Stimulated activated CD8-positive, alpha-beta memory T cell treated with anti-CD3 and anti-CD28 coated beads, Interleukin-4, amount 100 ng/mL, for 24 hours (primary cell): Measurements from ENCODE around the gene PLA1A.
A peak's percentile ranks its signal among the peaks of the same experiment; 100 is the strongest.
"Not testable (repeated sequence)": the region's sequence is repeated elsewhere in the genome, so short reads cannot be mapped to it uniquely, and the experiment has no call there.

Experiments
- DNase-seq: peaks from one replicate; pipeline ENCODE4 v3.0.0-alpha.2; 2020; ENCODE audit warnings: low read depth

Gene PLA1A

GRCh38 chr3:119579366-119580066, 18.2 kb upstream of the PLA1A start, which contains the start of gene ADPRH:
Gene ADPRH (plus strand): TSS chr3:119579492. CDS start chr3:119582170, 2,678 bp downstream.
- peak; percentile 39 for DNase-seq

- DNase-seq: no peak
Observed at GRCh38 chr3:119580067-119580760, 17.5 kb upstream of the PLA1A start.

- no peak for DNase-seq
Observed at GRCh38 chr3:119582178-119582577, 15.5 kb upstream of the PLA1A start.

- DNase-seq: no peak
Observed at GRCh38 chr3:119585208-119585607, 12.5 kb upstream of the PLA1A start.

GRCh38 chr3:119585856-119586570, 11.7 kb upstream of the PLA1A start:
- DNase-seq: no peak

- DNase-seq: no peak
Observed at GRCh38 chr3:119586733-119587172, 10.9 kb upstream of the PLA1A start.

GRCh38 chr3:119588112-119588511, 9.6 kb upstream of the PLA1A start:
- DNase-seq: no peak

- no peak for DNase-seq
Observed at GRCh38 chr3:119589102-119589773, 8.4 kb upstream of the PLA1A start.

- DNase-seq: no peak
Observed at GRCh38 chr3:119590706-119591105, 7.0 kb upstream of the PLA1A start.

- DNase-seq: no peak
Observed at GRCh38 chr3:119592861-119593260, 4.8 kb upstream of the PLA1A start.

GRCh38 chr3:119594066-119594465, 3.6 kb upstream of the PLA1A start:
- no peak for DNase-seq

- DNase-seq: not testable (repeated sequence)
Observed at GRCh38 chr3:119594929-119595328, 2.8 kb upstream of the PLA1A start.

GRCh38 chr3:119595639-119596334, 1.9 kb upstream of the PLA1A start:
- DNase-seq: no peak

GRCh38 chr3:119596398-119596797, 1.3 kb upstream of the PLA1A start:
- no peak for DNase-seq

- DNase-seq: no peak
Observed at GRCh38 chr3:119598410-119599098, 869 bp downstream of the PLA1A start.

- DNase-seq: no peak
Observed at GRCh38 chr3:119599558-119600174, 2.0 kb downstream of the PLA1A start.

GRCh38 chr3:119600732-119601131, 3.0 kb downstream of the PLA1A start:
- no peak for DNase-seq

GRCh38 chr3:119601154-119601553, 3.5 kb downstream of the PLA1A start:
- no peak for DNase-seq

GRCh38 chr3:119602676-119603075, 5.0 kb downstream of the PLA1A start:
- DNase-seq: no peak

- no peak for DNase-seq
Observed at GRCh38 chr3:119604878-119605277, 7.2 kb downstream of the PLA1A start.
